Fibroblast of villous mesenchyme (primary cell): ENCODE data around the gene UBXN1. TPM values are rescaled to one million over a fixed set of nuclear protein-coding genes. Genes with fewer than 3 reads are reported as not detected.
"Not testable (repeated sequence)": the region's sequence is repeated elsewhere in the genome, so short reads cannot be mapped to it uniquely, and the experiment has no call there.

ENCODE experiments used
- DNase-seq: peaks from one replicate; pipeline ENCODE4 v3.0.0-alpha.2; 2010; ENCODE audit warnings: low read depth
- H3K4me3 ChIP-seq: 2 replicates; pipeline ENCODE4 v1.5.1; 2011; ENCODE audit warnings: low read depth, mild to moderate bottlenecking, low read length
- total RNA-seq: library from RNA; depleted of rRNA; stranded (reverse); fragments of >200 nt; gene quantifications from 2 replicates; pipeline ENCODE4 v1.2.3, GENCODE V29; 2012
- TF ChIP-seq, protein P1 (sequence below): IDR thresholded peaks from 2 replicates; pipeline ENCODE4 v1.5.1; 2012; ENCODE audit warnings: low read depth, mild to moderate bottlenecking, low read length; ENCODE audit not compliant: insufficient read depth

The UBXN1 gene
- total RNA-seq, 1 donor = 52.7 TPM

DNA sequence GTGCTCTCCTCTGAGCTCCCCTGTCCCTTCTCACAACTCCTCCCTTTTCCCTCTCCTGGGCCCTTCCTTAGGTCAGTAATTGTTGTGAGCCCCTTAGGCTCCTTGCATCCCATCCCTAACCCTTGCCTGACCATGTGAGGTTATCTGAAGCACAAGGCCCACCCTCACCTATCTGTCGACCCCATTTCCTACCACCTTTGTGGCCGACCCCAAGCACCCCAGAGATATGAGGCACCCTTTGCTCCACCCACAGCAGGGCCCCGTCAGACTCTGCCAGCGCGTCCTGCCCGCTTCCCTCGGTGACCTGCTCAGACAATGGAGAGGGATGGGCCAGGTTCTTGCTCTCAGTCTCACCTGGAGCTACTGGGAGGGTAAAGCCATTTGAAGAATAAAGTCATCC, 29.9 kb upstream of the UBXN1 start:
- DNase-seq = no peak
- TF ChIP-seq, protein P1, sequence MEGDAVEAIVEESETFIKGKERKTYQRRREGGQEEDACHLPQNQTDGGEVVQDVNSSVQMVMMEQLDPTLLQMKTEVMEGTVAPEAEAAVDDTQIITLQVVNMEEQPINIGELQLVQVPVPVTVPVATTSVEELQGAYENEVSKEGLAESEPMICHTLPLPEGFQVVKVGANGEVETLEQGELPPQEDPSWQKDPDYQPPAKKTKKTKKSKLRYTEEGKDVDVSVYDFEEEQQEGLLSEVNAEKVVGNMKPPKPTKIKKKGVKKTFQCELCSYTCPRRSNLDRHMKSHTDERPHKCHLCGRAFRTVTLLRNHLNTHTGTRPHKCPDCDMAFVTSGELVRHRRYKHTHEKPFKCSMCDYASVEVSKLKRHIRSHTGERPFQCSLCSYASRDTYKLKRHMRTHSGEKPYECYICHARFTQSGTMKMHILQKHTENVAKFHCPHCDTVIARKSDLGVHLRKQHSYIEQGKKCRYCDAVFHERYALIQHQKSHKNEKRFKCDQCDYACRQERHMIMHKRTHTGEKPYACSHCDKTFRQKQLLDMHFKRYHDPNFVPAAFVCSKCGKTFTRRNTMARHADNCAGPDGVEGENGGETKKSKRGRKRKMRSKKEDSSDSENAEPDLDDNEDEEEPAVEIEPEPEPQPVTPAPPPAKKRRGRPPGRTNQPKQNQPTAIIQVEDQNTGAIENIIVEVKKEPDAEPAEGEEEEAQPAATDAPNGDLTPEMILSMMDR = no peak
- peak overlapping the region; percentile 66 for H3K4me3 ChIP-seq

DNA sequence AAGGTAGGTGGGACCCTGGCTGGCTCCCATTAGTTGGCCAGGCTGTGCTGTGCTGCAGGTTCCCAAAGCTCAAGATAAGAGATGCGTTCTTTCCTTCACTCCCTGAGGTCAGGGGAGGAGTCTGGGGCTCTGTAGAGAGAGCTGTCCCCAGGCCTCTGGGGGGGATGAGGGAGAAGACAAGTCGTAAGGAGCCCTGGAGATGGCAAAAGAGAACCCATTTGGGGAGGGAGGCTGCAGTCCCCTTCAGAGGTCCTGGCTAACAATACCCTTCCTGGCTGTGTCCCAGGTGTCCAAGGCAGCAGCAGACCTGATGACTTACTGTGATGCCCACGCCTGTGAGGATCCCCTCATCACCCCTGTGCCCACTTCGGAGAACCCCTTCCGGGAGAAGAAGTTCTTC, 29.5 kb upstream of the UBXN1 start:
- H3K4me3 ChIP-seq = no peak overlapping the region
- DNase-seq = no peak
- TF ChIP-seq, protein P1 = no peak

DNA sequence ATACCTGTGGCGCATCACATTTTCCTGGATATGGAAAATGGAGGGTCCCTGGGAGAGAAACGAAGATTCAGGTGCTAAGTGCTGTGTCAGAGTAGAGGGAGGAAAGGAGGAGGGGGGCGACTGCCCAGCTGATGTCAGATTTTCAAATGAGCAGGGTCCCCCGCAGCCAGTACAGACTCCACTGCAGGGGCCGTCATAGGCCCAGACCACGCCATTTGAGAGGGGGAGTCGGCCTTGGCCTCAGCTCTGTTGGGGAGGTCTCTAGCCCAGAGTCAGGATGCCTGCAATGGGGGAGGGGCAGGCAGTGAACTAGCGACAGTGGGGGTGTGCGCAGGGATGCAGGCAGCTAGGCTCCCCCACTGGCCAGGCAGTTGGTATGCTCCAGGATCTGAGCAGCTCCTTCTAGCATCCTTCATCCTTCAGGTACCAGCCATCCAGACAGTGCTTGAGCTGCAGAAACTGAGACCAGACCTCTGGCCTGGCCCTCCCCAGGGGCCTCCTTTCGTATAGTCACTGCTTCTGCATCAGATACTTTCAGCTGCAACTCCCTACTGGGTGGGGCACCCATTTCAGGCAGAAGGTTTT, 28.5 kb upstream of the UBXN1 start, which contains the start of the genes BSCL2 and GNG3:
Gene BSCL2 (minus strand): TSS at position 148 of the 585 bp plus-strand sequence. CDS start 229 bp downstream, outside the sequence.
Gene GNG3 (plus strand): TSS at position 400 of the 585 bp plus-strand sequence. CDS start 620 bp downstream, outside the sequence.
- no peak for DNase-seq
- H3K4me3 ChIP-seq = peak within 1 kb of the TSS; percentile 79
- TF ChIP-seq, protein P1 = no peak

DNA sequence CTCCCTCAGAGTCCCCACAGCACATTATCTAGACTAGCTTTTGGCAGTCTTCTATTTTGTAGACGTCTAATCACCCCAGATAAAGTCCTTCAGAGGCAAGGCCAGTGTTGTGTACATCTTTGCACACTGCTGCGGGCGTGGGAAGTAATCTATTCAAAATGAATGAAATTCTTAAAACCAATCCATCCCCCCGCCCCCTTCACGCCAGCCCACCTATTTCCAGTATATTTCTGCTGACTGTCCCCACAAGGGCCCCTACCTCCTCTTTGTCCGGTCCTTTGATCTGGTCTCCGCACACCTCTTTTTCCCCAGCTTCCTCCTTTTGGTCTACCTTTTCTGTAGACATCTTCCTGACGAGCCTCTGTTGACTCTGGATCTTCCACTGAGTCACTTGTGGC, 28.0 kb upstream of the UBXN1 start:
- DNase-seq = no peak
- TF ChIP-seq, protein P1 = no peak
- peak overlapping the region; percentile 79 for H3K4me3 ChIP-seq

DNA sequence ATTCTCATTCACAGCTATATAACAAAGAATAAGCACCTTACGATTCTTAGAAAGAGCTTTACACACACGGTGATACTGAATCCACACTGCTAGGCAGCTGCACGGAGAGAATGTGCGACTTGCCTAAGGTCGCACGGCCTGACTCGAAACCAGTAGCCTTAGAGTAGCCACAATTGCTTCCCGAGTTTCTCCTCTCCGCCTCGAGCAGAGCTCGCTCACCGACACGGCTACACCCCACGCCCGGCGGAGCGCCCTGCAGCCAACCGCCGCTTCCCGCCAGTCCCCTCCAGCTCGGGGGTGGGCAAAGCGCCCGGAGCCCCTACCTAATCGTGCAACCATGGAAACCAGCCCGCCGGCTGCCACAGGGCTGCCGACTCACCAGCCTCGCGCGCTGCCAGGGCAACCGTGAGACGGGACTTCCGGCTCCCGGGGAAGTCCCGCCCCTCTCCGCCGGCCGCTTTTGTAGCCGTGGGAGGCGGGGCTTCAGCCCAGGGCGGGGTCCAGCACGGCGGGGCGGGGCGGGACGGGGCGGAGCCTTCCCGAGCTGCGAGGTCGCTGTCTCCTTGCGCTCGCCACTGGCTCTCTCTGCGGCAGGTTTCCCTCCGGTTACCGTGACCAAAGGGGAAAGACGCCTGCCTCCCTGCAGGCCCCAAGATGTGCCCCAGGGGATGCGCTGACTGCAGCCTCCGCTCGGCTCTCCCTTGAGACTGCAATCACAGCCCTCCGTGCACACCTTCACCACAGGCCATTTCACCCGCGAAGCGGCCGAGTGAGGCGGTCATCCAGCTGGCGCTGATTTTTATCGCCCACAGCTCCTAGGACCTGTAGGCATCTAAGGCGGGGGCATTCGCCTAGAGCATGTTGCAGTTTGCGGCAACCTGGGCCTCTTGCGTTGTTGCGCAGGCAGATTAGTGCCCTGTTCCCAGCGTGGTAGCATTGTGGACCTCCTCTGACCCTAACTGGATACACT, 27.3 kb upstream of the UBXN1 start:
- DNase-seq = peak; percentile 94
- TF ChIP-seq, protein P1 = no peak
- peak overlapping the region; percentile 79 for H3K4me3 ChIP-seq

DNA sequence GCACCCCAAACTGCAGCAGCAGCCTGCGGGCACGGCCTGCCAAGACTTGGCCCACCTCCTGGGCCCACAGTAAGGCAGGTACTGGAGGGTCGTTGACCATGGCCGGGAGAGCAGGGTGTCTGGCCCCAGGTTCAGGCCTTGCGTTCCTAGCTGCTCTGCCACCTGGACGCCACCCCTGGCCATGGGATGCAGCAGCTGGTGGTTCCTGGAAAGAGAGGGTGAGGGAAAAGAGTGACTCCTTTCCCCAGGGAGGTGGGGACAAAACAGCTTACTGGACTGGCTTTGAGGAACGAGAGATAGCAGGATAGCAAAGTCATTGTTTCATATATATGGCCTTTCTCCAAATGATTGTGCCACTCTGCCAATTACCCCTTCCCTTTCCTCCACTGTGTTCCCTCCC, 26.5 kb upstream of the UBXN1 start:
- peak overlapping the region; percentile 79 for H3K4me3 ChIP-seq
- no peak for DNase-seq
- TF ChIP-seq, protein P1 = no peak

DNA sequence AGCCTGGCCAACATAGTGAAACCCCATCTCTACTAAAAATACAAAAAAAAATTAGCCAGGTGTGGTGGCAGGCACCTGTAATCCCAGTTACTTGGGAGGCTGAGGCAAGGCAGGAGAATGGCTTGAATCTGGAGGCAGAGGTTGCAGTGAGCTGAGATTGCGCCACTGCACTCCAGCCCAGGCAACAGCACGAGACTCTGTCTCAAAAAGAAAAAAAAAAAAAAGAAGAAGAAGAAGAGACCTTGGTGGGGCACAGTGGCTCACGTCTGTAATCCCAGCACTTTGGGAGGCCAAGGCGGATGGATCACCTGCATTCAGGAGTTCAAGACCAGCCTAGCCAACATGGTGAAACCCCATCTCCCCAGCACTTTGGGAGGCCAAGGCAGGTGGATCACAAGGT, 25.0 kb upstream of the UBXN1 start:
- not testable (repeated sequence) for DNase-seq, H3K4me3 ChIP-seq
